SIG-M5 treated with dmso at 0.1 percent for 504 hours (cell line): ENCODE data around the gene RBFOX1.

Source experiments
- DNase-seq: peaks from one replicate; lab custom pipeline; 2025; ENCODE audit not compliant: unreplicated experiment; lab: John Stamatoyannopoulos, UW

The RBFOX1 gene

GRCh38 chr16:7408700-7409365, 76.2 kb downstream of the RBFOX1 start:
- no peak for DNase-seq

GRCh38 chr16:7419441-7419840, 86.8 kb downstream of the RBFOX1 start:
- DNase-seq: no peak

- no peak for DNase-seq
Measured at GRCh38 chr16:7420079-7420478, 87.4 kb downstream of the RBFOX1 start.

GRCh38 chr16:7420843-7421242, 88.2 kb downstream of the RBFOX1 start:
- no peak for DNase-seq

- DNase-seq: no peak
Measured at GRCh38 chr16:7421578-7421977, 88.9 kb downstream of the RBFOX1 start.

- DNase-seq: no peak
Measured at GRCh38 chr16:7422036-7422888, 89.6 kb downstream of the RBFOX1 start.

GRCh38 chr16:7423434-7424044, 90.9 kb downstream of the RBFOX1 start:
- DNase-seq: no peak

- DNase-seq: no peak
Measured at GRCh38 chr16:7426161-7426560, 93.5 kb downstream of the RBFOX1 start.

GRCh38 chr16:7431723-7432122, 99.1 kb downstream of the RBFOX1 start:
- no peak for DNase-seq

GRCh38 chr16:7436306-7436705, 103.7 kb downstream of the RBFOX1 start:
- DNase-seq: no peak

GRCh38 chr16:7437135-7437804, 104.6 kb downstream of the RBFOX1 start:
- no peak for DNase-seq

- no peak for DNase-seq
Measured at GRCh38 chr16:7437843-7438242, 105.2 kb downstream of the RBFOX1 start.

GRCh38 chr16:7438601-7439000, 106.0 kb downstream of the RBFOX1 start:
- no peak for DNase-seq

- DNase-seq: no peak
Measured at GRCh38 chr16:7439518-7439917, 106.9 kb downstream of the RBFOX1 start.

GRCh38 chr16:7440886-7441400, 108.3 kb downstream of the RBFOX1 start:
- no peak for DNase-seq

- DNase-seq: no peak
Measured at GRCh38 chr16:7442050-7442449, 109.4 kb downstream of the RBFOX1 start.

- no peak for DNase-seq
Measured at GRCh38 chr16:7443142-7443541, 110.5 kb downstream of the RBFOX1 start.

GRCh38 chr16:7443648-7444365, 111.2 kb downstream of the RBFOX1 start:
- DNase-seq: no peak

- no peak for DNase-seq
Measured at GRCh38 chr16:7449306-7449705, 116.7 kb downstream of the RBFOX1 start.

GRCh38 chr16:7449808-7450207, 117.2 kb downstream of the RBFOX1 start:
- DNase-seq: no peak

- DNase-seq: no peak
Measured at GRCh38 chr16:7450440-7450839, 117.8 kb downstream of the RBFOX1 start.
